ENCODE measurements around the gene LARP4B.

The LARP4B gene

GRCh38 chr10:923844-924523, 7.5 kb downstream of the LARP4B start:
- DNase-seq: no peak

GRCh38 chr10:921471-922414, 9.8 kb downstream of the LARP4B start:
- DNase-seq: peak; percentile 54

GRCh38 chr10:920450-920849, 11.1 kb downstream of the LARP4B start:
- DNase-seq: no peak

- DNase-seq: no peak
Measured at GRCh38 chr10:919481-919880, 12.0 kb downstream of the LARP4B start.

- DNase-seq: no peak
Measured at GRCh38 chr10:917999-918398, 13.5 kb downstream of the LARP4B start.

GRCh38 chr10:917416-917720, 14.1 kb downstream of the LARP4B start:
- no peak for DNase-seq

GRCh38 chr10:916716-917415, 14.6 kb downstream of the LARP4B start:
- DNase-seq: no peak

- peak; percentile 86 for DNase-seq
Measured at GRCh38 chr10:909831-910230, 21.7 kb downstream of the LARP4B start.

GRCh38 chr10:905972-906371, 25.5 kb downstream of the LARP4B start:
- no peak for DNase-seq

GRCh38 chr10:905503-905902, 26.0 kb downstream of the LARP4B start:
- peak; percentile 12 for DNase-seq

GRCh38 chr10:904403-904802, 27.1 kb downstream of the LARP4B start:
- DNase-seq: no peak

- DNase-seq: no peak
Measured at GRCh38 chr10:898141-898540, 33.4 kb downstream of the LARP4B start.

GRCh38 chr10:896982-897381, 34.5 kb downstream of the LARP4B start:
- DNase-seq: no peak

GRCh38 chr10:895324-895723, 36.2 kb downstream of the LARP4B start:
- DNase-seq: no peak

GRCh38 chr10:878895-879294, 52.6 kb downstream of the LARP4B start:
- DNase-seq: no peak

GRCh38 chr10:878333-878759, 53.2 kb downstream of the LARP4B start:
- no peak for DNase-seq

- DNase-seq: no peak
Measured at GRCh38 chr10:876438-876837, 55.1 kb downstream of the LARP4B start.

- DNase-seq: no peak
Measured at GRCh38 chr10:873020-873419, 58.5 kb downstream of the LARP4B start.

GRCh38 chr10:871951-872403, 59.5 kb downstream of the LARP4B start:
- DNase-seq: no peak

GRCh38 chr10:870564-871166, 60.8 kb downstream of the LARP4B start:
- no peak for DNase-seq

- DNase-seq: no peak
Measured at GRCh38 chr10:869171-869570, 62.3 kb downstream of the LARP4B start.

GRCh38 chr10:867807-868206, 63.7 kb downstream of the LARP4B start:
- DNase-seq: peak; percentile 71

- DNase-seq: no peak
Measured at GRCh38 chr10:866577-866941, 64.9 kb downstream of the LARP4B start.
